COLO668 (cell line): ENCODE data around the gene OR4C16.

ENCODE experiments used
- DNase-seq: peaks from one replicate; lab custom pipeline; 2025; ENCODE audit not compliant: unreplicated experiment; lab: John Stamatoyannopoulos, UW

Gene OR4C16

GRCh38 chr11:55571828-55572227 lies at the start of gene OR4C16:
Gene OR4C16 (plus strand): TSS chr11:55572128. CDS start chr11:55572128, 0 bp downstream.
- no peak for DNase-seq

GRCh38 chr11:55554169-55554568 lies 17.8 kb upstream of the OR4C16 start, which contains the start of gene OR4C15:
Gene OR4C15 (plus strand): TSS chr11:55554469. CDS start chr11:55554469, 0 bp downstream.
- DNase-seq: no peak

- no peak for DNase-seq
These were observed 620 bp downstream of the OR4C16 start for GRCh38 chr11:55572548-55572947.

GRCh38 chr11:55607545-55607944 lies 35.6 kb downstream of the OR4C16 start, which contains the start of gene OR4C11:
Gene OR4C11 (minus strand): TSS chr11:55607645. CDS start chr11:55604373, 3,272 bp downstream.
- no peak for DNase-seq
